ENCODE data around the gene TSEN15.

Gene TSEN15

DNA sequence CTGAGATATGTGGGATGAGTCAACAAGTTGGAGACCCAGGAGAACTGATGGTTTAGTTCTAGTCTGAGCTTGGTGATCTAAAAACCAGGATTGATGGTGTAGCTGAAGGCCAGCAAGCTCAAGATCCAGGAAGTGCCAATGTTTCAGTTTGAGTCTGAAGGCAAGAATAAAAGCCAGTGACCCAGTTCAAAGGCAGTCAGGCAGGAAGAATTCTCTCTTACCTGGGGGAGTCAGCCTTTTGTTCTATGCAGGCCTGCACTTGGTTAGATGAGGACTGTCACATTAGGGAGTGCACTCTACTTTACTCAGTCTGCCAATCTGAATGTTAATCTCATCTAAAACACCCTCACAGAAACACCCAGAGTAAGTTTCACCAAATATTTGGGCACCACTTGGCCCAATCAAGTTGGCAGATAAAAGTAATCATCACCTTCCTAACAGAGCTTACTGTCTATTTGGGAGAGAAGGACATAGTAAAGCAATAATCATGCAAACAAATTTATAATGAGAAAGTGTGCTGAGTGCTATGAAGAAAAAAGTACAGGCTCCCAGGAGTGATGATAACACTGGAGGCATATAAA is 63.4 kb downstream of the TSEN15 start:
- H3K4me1 ChIP-seq (ENCODE audit: control insufficient read depth in 5 of 5, insufficient read depth in 5 of 5, low read length in 5 of 5), result peaks cover 0 to 3% (median 0%) of the 10 kb centered on the region in 5 donors

DNA sequence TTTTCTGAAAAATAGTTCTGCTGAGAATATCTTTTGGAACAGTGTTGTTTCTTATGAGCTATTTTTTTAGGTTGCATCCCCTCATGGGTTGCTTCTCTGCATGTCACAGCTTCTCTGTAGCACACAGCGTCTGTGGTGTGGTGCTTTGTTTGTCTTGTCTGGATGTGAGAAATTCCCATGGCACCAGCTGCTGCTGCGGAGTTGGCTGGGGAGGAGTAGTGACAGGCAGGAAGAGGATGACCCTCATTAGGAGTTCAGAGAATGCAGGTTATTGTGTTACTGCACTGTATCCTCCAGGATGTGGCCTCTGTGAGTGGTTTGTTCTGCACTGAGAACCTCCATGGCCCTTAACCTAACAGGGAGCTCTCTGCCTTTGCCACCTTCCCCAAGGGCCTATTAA is 64.8 kb downstream of the TSEN15 start:
- no peak overlapping the region for H3K27ac ChIP-seq (ENCODE audit: low read depth, low read length)
- H3K9me3 ChIP-seq (ENCODE audit: control insufficient read depth in 5 of 5, low read length in 5 of 5), result peaks cover 0 to 3% (median 0%) of the 10 kb centered on the region in 5 donors
- peaks cover 0 to 3% (median 0%) of the 10 kb centered on the region in 5 donors for H3K4me1 ChIP-seq (ENCODE audit: control insufficient read depth in 5 of 5, insufficient read depth in 5 of 5, low read length in 5 of 5)
- no peak overlapping the region for H3K4me3 ChIP-seq (ENCODE audit: low read depth in 1 of 5, low read length in 5 of 5)
- H3K27me3 ChIP-seq (ENCODE audit: control insufficient read depth in 5 of 5, insufficient read depth in 4 of 5, low read length in 5 of 5), result no peaks in the 10 kb centered on the region
- peaks cover 0 to 3% (median 0%) of the 10 kb centered on the region in 5 donors for H3K36me3 ChIP-seq (ENCODE audit: control insufficient read depth in 5 of 5, insufficient read depth in 5 of 5, low read length in 5 of 5)
- no peak overlapping the region for H3K9ac ChIP-seq (ENCODE audit: low read length in 5 of 5)

More for the DNA sequence above, 63.4 kb downstream of the TSEN15 start:
- H3K36me3 ChIP-seq (ENCODE audit: control insufficient read depth in 5 of 5, insufficient read depth in 5 of 5, low read length in 5 of 5), result no peaks in the 10 kb centered on the region
- no peak overlapping the region for H3K4me3 ChIP-seq (ENCODE audit: low read depth in 1 of 5, low read length in 5 of 5)
- H3K9ac ChIP-seq (ENCODE audit: low read length in 5 of 5), result no peak overlapping the region
- H3K27ac ChIP-seq (ENCODE audit: low read depth, low read length), result no peak overlapping the region
- H3K9me3 ChIP-seq (ENCODE audit: control insufficient read depth in 5 of 5, low read length in 5 of 5), result peaks cover 0 to 3% (median 0%) of the 10 kb centered on the region in 5 donors
- no peaks in the 10 kb centered on the region for H3K27me3 ChIP-seq (ENCODE audit: control insufficient read depth in 5 of 5, insufficient read depth in 4 of 5, low read length in 5 of 5)

DNA sequence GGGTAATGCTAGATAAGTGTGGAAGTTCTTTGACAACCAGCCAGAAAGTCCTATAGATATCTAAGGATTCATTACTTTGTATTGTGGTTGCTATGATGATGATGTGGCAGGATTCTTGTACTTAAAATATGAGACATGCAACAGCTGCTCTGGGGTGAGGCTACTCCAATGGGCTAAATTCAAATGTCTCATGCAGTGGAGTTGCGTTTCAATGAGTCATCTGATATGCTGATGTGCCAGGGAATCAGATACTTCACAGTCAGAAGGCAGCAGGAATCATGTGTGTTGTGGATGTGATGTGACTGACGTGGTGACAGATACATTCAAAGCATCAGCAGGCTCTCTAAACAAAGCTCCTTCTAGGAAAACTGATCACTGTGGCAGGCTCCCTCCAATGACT is 66.5 kb downstream of the TSEN15 start:
- Histone ChIP-seq H3K9ac (ENCODE audit: low read length in 5 of 5) (no peak overlapping the region), H3K27ac (ENCODE audit: low read depth, low read length) (no peak overlapping the region), H3K4me3 (ENCODE audit: low read depth in 1 of 5, low read length in 5 of 5) (no peak overlapping the region), H3K36me3 (ENCODE audit: control insufficient read depth in 5 of 5, insufficient read depth in 5 of 5, low read length in 5 of 5) (peaks cover 0 to 4% (median 0%) of the 10 kb centered on the region in 5 donors), H3K9me3 (ENCODE audit: control insufficient read depth in 5 of 5, low read length in 5 of 5) (peaks cover 0 to 3% (median 0%) of the 10 kb centered on the region in 5 donors), H3K4me1 (ENCODE audit: control insufficient read depth in 5 of 5, insufficient read depth in 5 of 5, low read length in 5 of 5) (peaks cover 0 to 3% (median 0%) of the 10 kb centered on the region in 5 donors), H3K27me3 (ENCODE audit: control insufficient read depth in 5 of 5, insufficient read depth in 4 of 5, low read length in 5 of 5) (no peaks in the 10 kb centered on the region)

Measured in subcutaneous abdominal adipose tissue (tissue), 5 donors.